Measurements from ENCODE around the gene KCNT2.
"Not testable (repeated sequence)": the region's sequence is repeated elsewhere in the genome, so short reads cannot be mapped to it uniquely, and the experiment has no call there.

KCNT2 gene

GRCh38 chr1:196510451-196510850 lies 97.8 kb downstream of the KCNT2 start:
- no peak for DNase-seq

GRCh38 chr1:196504224-196504623 lies 104.0 kb downstream of the KCNT2 start:
- not testable (repeated sequence) for DNase-seq

GRCh38 chr1:196502437-196502836 lies 105.8 kb downstream of the KCNT2 start:
- DNase-seq, result no peak

- DNase-seq, result no peak
Measured at GRCh38 chr1:196501760-196502428, 106.3 kb downstream of the KCNT2 start.

GRCh38 chr1:196497817-196498216 lies 110.4 kb downstream of the KCNT2 start:
- no peak for DNase-seq

- no peak for DNase-seq
Measured at GRCh38 chr1:196494766-196495165, 113.5 kb downstream of the KCNT2 start.

- DNase-seq, result no peak
Measured at GRCh38 chr1:196493881-196494280, 114.4 kb downstream of the KCNT2 start.

GRCh38 chr1:196488579-196488978 lies 119.7 kb downstream of the KCNT2 start:
- no peak for DNase-seq

- no peak for DNase-seq
Measured at GRCh38 chr1:196486346-196486745, 121.9 kb downstream of the KCNT2 start.

DNA sequence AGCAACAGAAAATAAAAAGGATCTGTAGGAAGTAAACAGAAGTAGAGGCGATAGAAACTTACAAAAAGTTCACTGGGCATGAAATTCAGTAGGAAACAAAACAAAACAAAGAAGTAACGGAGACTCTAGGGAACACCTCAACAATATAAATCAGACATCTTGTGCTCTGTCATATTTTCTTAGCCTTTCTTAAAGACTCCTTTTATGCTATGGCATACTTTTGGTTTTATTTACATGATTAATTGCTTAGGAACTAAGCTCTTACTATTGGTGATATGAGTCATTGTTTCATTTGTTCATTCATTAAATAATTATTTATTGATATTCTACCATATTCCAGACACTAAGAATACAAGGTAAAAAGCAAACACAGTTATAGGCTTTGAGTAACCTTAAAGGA lies 126.6 kb downstream of the KCNT2 start:
- no peak for DNase-seq

DNA sequence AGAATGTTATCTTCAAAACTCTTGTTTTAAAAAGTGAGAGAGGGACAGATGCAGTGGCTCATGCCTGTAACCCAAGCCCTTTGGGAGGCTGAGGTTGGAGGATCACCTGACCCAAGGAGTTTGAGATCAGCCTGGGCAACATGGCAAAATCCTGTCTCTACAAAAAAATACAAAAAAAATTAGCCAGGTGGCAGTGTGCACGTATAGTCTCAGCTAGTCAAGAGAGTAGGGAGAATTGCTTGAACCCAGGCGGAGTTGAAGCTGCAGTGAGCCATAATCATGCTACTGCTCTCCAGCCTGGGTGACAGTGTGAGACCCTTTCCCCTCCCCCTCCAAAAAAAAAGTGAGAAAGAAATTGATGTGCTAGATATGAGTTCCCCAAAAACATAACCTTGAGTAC lies 131.0 kb downstream of the KCNT2 start:
- DNase-seq, result no peak

GRCh38 chr1:196467230-196467925 lies 140.9 kb downstream of the KCNT2 start:
- no peak for DNase-seq

- DNase-seq, result no peak
Measured at GRCh38 chr1:196466654-196467053, 141.6 kb downstream of the KCNT2 start.

DNA sequence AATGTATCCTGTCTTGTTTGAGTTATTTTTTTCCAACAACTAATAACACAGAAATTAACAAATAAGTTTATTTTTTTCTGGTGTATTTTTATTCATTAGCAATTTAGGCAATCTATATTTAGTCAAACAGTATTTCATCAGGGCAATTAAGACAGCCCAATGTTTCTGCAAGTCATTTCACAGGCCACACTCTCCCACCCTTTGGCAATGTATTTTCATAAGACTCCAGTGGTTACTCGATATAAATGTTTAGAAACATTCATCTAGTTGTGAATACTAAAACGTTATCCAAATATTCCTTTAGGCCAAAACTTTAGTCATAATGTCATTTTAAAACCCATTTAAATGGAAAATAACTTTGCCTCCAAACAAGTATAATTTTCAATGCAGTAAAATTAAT lies 142.1 kb downstream of the KCNT2 start:
- no peak for DNase-seq

GRCh38 chr1:196464480-196464941 lies 143.7 kb downstream of the KCNT2 start:
- DNase-seq, result no peak

GRCh38 chr1:196462086-196462485 lies 146.2 kb downstream of the KCNT2 start:
- DNase-seq, result no peak

DNA sequence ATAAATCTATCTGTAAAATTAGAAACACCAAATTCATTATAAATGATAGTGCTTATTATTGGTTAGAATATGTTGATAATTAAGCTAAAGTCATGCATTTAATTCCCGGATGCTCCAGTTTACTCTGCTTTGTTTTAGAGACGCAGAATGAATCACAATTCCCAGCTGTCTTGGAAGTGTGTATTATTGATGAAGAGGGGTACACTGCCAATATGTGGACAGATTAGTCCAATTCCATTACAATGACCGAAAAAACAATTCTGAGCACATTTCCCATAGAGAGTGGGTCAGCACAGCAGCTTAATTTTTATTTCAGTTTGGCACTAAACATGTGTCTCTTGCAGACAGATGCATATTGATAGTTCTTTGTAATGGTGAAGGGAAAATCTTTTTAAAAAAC lies 146.7 kb downstream of the KCNT2 start:
- DNase-seq, result no peak

DNA sequence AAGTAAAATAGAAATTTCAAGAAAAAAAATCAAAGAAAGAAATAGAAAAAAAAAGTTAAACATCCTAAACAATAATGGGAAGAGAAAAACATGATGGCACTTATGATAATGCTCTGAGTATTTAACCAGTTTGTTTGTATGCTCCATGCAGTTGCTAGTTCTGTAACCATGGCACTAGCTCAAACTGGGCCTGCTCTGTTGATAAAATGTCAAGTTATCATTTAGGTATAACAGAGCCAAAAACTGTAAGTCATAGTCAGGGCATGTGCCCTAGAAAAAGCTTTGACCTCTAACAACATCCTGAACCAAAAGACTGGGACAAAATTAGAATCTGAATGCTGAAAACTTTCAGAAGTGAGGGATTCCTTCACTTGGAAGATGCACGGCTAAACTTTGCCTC lies 148.9 kb downstream of the KCNT2 start:
- DNase-seq, result no peak

- DNase-seq, result no peak
Measured at GRCh38 chr1:196454792-196455191, 153.4 kb downstream of the KCNT2 start.

GRCh38 chr1:196451103-196451502 lies 157.1 kb downstream of the KCNT2 start:
- DNase-seq, result no peak

DNA sequence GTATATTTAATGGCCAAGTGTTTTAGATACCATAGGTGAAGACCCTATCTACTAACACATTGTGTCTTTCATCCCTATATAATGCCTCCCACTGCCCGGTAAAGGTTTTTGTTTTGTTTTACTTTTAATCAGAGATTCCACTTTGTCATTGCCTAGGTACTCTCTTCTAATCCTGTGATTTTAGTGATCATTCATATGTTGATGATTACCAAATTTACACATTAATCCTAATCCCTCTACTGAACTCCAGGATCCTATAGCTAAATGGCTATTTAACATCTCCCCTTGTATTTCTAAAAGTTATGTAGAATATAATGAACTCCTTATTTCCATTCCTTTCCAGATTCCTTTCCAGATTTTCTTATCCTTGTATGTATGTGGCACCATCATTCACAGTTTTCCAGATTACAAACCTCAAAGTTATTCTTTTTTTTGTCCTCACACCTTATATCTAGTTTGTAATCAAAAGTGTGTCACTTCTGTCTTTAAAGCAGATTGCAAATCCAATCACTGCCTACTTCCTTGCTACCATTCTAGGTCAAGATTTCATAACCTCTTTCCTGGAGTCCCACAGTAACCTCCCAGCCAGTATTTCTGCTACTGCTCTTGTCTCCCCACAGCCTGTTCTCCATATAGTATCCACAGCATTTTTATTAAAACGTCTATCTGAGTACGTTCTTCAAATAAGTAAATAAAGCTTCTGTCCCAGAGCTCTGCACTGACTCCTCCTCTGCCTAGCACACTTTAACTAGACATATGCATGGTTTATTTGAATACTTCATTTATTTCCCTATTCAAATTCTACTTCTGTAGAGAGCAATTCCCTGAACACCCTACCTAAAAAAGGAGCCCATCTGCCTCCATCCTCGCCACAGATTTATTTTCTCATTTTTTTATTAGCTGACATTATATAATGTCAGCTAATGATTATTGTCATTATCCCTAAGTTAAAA lies 157.8 kb downstream of the KCNT2 start:
- DNase-seq, result no peak

GRCh38 chr1:196449460-196449859 lies 158.8 kb downstream of the KCNT2 start:
- DNase-seq, result no peak

GRCh38 chr1:196445775-196446174 lies 162.5 kb downstream of the KCNT2 start:
- no peak for DNase-seq

DNA sequence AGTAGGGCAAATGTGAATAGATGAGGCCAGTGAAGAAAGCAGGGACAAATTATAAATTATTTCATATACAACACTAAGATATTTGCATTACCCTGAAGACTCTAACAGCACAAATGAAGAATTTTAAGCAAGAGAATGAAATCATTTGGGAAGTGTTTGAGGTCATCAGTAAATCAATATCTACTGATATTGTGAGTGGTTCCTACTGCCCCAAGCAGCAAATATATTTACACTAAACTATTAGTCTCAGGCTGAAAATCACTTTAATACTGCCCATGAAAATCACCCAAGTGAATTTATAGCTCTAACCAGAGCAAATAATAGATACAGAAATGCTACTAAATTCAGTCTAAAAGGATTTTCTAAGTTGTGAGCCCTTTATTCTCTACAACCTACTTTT lies 163.6 kb downstream of the KCNT2 start:
- no peak for DNase-seq
